Embryonic facial prominence (tissue), 1 donor: Measurements from ENCODE around the gene SLC22A7.
"Not testable (repeated sequence)": the region's sequence is repeated elsewhere in the genome, so short reads cannot be mapped to it uniquely, and the experiment has no call there.

Experiments
- DNase-seq: peaks from one replicate; pipeline ENCODE4 v3.0.0-alpha.2; 2016; ENCODE audit errors: extremely low spot score

SLC22A7 gene

DNA sequence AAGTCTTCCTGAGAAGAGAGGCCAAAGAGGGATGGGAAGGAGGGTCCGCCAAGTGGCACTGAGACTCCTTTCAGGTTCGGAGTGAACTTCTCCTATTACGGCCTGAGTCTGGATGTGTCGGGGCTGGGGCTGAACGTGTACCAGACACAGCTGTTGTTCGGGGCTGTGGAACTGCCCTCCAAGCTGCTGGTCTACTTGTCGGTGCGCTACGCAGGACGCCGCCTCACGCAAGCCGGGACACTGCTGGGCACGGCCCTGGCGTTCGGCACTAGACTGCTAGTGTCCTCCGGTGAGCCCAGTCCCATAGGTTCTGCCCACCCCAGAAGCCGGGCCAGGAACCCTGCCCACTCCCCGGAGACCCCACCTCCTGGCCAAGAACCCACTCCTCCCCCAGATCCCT, 4.1 kb downstream of the SLC22A7 start:
- DNase-seq = no peak

DNA sequence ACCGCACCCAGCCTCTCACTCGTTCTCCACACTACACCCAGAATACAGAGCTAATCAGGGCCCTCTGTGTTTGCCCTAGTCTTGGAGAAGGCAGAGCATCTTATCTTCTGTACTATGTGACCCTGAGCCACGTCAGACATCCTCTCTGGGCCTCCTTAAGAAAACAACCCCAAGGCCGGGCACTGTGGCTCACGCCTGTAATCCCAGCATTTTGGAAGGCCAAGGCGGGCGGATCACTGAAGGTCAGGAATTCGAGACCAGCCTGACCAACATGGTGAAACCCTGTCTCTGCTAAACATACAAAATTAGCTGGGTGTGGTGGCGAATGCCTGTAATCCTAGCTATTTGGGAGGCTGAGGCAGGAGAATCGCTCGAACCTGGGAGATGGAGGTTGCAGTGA, 4.9 kb downstream of the SLC22A7 start:
- not testable (repeated sequence) for DNase-seq

DNA sequence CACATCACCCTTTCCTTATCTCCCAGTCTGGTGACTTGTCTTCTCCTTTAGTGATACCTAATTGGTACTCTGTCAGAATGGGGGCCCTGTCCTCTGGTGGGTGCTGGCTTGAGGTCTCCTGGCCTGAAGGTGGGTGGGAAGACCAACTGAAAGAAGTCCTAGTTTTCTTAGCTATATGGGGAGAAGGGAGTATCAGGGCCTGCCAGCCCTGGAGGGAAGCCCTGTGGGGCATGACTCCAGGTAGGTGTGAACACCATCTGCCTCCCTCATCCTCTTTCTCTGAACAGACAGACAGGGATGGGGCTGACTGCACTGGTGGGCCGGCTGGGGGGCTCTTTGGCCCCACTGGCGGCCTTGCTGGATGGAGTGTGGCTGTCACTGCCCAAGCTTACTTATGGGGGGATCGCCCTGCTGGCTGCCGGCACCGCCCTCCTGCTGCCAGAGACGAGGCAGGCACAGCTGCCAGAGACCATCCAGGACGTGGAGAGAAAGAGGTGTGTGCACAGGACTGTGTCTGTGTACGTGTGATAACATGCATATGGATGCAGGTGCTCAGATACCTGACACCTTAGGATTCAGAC, 5.8 kb downstream of the SLC22A7 start:
- DNase-seq = no peak

DNA sequence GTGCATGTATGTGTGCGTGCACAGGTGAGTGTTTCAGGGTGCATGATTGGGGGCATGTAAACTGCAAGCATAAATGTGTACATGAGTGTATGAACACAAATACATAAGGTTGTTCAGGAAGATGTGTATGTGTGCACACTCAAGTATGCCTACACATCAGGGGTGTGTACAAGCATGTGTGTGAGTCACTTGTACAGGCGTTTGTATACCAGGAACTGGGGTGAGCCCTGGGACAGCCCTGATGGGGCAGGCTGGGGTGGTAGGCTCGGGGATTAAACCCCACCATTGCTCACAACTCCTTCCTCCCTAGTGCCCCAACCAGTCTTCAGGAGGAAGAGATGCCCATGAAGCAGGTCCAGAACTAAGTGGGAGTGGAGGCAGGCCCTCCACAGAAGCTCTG, 6.3 kb downstream of the SLC22A7 start:
- DNase-seq = no peak

DNA sequence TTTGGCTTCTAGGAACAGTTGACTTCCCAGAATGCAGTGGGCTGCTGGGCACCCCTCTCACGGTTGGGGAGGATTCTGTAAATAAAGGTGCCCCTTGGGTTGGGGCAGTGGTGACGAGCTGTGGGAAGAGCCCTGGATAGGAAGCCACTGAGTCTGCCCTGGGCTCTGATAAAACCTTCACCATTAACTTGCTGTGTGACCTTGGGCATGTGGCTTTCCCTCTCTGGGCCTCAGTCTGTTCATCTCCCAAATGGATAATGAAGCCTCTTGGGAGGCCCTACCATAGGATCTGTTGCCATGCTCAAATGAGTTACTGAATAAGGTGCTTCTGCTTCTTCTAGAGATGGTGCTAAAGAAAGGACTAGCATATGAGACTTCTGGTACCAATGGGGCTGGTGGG, 6.8 kb downstream of the SLC22A7 start:
- no peak for DNase-seq

DNA sequence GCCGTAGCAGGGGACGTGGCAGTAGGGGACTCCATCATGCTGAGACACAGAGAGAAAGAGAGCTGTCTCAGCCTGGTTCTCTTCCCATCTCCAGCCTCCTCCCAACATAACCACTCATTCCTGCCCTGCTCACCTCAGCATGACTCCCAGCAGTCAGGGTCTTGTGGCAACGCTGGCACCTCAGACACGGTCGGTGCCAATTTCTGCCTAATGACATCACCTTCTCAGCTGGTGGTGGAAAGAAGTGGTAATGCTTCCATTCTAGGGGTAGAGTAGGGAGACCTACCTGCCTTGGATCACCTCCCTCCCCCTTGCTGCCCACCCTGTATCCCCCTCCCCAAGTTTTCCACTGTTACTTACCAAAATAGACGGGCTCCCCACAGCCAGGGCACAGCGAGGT, 8.0 kb downstream of the SLC22A7 start:
- DNase-seq = no peak

DNA sequence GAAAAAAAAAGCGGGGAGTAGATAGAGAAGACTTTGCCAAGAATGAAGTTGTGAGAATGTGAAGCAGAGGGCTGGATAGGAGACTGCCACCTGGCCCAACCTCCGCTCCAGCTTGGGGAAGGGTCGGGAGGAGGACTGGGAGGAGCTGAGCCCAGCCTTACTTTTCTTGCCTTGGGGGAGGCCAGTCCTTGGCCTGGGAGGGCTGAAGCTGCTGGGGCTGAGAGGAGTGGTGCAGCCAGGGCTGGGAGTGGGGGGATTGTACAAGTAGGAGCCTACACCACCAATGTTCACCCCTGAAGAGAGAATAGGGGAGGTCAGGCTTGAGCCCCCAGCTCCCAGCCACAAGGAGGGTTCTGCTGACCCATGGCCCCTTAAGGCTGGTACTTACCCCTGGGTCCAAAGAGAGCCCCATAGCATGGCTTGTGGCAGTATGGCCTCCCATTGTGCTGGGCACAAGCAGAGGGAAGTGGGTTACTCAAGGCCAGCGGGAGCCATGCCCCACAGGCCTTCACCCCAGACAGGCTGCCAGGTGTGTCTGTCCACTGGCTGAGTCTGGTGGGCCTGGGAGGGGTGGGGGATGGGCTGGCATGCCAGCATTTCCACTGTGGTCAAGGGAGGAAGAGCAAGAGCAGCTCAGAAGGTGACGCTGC, 9.5 kb downstream of the SLC22A7 start:
- no peak for DNase-seq

DNA sequence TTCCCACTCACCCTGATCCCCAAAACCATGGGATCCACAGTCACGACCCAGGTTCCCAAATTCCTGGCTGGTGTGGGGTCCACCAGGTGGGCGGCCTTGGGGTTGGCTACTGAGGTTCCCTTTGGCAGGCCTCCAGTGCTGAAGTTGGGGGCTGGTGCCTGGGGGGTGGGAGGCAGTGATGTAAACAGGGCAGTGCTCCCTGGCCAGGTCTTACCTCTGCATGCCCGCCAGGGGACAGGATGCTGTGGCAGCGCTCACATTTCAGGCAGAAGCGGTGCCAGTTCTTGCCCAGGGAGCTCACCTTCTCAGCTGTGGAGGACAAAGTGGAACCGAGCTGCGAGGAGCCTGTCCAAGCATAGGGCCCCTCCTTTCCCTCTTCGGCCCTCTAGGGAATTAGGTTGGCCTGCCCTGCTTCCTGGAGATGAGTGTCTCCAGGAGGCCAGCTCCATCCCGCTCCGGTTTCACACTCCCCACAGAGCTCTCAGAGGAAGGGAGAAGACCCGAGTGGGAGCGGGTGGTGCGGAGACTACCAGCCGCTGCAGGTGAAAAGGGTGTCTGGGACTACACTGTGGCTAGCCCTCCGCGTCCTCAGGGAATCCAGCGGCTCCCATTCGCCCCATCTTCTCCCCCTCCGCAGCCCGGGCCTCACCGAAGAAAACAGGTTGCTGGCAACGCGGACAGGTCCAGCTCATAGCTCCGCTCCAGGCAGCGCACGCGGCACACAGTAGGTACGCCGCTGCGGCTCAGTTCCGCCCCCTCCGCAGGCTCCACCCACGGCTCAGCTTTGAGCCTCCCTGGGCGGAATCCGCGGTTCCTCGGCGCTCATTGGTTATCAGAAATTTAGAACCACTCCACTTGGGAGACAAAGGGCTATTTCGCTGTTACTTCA, 10.3 kb downstream of the SLC22A7 start, which contains the start of gene CRIP3:
TSS of gene CRIP3 (minus strand) at position 726 of the 889 bp plus-strand sequence. CDS start at position 692, 34 bp downstream.
- no peak for DNase-seq

DNA sequence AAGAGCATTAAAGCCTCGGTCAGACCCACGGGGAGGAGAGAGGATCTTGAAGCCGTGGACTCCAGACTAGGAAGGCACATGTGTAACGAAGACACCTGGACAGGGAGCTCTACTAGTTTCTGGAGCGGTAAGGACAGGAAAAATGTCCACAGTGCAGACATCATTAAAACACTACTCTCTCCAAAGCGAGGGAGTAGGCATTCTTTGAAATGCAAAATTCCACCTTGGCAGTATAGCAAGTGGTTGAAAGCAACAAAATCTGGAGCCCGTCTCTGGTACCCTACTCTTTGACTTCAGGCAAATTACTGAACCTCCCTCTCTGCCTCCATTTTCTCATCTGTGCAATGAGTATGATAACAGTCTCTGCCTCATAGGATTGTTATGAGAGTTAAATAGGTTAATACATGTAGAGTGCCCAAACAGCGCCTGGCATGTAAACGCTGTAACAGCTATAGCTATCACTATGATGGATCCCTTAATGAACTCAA, 11.0 kb downstream of the SLC22A7 start:
- DNase-seq = no peak

GRCh38 chr6:43310134-43310533, 12.1 kb downstream of the SLC22A7 start:
- DNase-seq = no peak

DNA sequence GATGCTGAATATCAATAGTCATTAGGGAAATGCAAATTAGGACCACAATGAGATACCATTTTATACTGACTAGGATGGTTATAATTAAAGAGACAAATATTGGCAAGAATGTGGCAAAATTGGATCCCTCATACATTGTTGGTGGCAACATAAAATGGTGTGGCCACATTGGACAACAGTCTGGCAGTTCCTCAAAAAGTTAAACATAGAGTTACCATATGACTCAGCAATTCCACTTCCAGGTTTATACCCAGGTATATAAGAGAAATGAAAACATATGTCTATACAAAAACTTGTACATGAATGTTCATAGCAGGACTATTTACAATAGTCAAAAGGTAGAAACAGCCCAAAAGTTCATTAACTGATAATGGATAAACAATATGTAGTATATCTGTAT, 12.6 kb downstream of the SLC22A7 start:
- DNase-seq = no peak

DNA sequence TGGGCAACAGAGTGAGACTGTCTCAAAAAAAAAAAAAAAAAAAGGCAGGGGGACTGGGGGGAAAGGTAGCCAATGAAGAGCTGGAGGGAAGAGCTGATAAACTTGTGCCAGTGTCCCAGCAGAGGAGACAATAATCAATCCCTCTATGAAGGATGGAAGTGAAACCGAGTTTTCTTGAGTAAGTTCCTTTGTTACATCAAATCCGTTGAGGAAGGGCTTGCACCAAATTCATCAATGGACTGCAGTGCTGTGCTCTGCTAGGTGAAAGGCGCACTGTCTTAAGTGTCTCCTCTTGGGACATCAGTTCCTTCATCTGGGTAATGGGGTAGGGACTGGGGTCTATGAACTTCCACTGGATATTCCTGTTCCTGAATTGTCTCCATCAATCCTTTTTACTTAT, 13.6 kb downstream of the SLC22A7 start:
- DNase-seq = no peak

DNA sequence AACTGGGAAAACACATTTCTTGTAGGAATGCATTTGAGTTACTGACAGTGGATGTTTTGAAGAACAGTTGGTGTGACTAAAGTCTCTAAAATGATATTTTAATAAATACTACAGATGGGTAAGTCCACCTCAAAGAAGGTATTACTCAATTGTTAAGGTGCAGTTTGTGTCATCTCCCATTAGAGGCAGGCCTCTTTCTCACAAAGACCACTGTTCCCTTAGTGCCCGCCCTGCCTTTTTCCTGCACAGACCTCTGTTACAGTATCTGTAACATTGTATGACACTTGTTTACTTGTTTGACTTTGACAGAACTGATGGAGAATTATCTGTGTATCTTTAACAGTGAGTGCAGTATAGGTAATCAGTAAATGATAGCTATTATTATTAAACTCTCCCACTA, 15.8 kb downstream of the SLC22A7 start:
- DNase-seq = no peak

GRCh38 chr6:43318011-43318410, 20.0 kb downstream of the SLC22A7 start:
- DNase-seq = no peak

DNA sequence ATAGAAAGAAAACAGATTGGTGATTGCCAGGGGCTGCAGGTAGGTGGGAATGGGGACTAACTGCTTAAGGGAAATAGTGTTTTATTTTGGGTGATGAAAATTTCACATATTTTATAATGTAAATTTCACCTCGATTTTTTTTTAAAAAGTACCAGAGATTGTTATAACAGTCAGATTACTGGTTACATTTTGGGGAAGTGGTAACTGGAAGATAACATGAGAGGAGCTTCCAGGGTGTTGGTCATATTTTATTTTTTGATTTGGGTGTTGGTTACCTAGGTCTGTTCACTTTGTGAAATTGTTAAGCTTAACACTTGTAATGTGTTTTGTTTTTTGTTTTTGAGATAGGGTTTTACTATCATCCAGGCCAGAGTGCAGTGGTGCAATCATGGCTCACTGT, 27.8 kb downstream of the SLC22A7 start:
- DNase-seq = no peak

DNA sequence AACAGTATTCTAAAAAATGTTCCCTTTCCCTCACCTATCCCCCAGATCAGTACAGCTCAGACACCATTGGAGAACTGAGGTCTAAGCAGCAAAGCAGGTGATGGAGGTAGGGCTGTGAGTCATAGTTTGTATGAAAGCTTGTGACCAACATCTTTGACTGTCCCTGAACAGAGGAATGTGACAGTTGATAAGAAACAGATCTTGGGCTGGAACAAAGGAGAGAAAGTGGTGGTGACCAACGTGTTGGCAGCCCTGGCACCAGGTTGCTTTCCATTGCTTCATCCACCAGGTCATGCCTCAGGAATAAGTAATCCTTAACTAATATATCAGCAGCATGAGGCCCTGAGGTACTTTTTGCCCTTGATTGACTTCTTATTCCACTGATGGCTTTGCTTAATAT, 30.5 kb downstream of the SLC22A7 start:
- DNase-seq = no peak

GRCh38 chr6:43331470-43331869, 33.4 kb downstream of the SLC22A7 start:
- no peak for DNase-seq

DNA sequence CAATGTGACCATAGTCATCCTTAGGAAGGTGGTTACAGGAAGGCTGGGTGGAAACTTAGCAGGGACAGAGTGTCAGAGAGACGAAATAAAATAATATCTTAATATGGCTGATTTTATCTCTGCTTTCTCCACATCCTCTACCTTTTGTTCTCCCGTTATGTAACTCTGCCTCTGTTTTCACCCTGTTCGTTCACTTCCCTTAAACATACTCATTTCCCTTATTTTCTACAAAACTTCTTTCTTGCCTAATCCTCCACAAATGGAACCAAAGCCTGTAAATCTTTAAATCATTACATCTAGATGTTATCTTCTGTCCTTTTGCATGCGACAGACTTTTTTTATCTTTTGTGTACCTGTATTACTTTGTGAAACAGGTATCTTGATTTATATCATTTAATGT, 33.8 kb downstream of the SLC22A7 start:
- no peak for DNase-seq

DNA sequence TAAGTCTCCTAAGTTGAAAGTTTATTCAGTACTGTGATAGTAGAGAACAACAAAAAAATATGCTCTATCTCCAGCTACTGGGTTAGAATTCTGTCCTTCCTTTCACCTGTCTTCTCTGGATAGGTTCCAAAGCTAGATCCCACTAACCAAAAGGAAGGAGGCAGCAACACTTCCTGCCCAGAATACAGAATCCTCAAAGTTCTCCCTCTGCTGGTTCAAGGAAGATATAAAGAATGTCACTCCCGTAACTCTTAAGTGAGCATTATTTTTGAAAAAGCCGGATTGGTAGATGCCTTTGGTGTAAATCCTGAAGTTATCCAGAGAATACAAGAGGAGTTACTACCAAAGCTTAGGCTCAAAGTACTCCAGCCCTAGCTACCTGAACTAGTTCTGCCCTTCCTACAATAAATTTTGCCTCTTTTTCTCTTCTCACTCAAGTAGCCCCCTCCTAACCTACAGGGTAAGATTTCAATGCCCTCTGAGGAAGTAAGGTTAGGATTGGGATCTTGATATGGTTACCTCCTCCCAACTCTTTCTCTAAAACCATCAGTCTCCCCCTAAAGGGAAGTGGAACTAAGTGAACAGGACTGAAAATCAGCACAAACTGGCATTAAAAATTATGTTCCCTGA, 36.5 kb downstream of the SLC22A7 start:
- no peak for DNase-seq

DNA sequence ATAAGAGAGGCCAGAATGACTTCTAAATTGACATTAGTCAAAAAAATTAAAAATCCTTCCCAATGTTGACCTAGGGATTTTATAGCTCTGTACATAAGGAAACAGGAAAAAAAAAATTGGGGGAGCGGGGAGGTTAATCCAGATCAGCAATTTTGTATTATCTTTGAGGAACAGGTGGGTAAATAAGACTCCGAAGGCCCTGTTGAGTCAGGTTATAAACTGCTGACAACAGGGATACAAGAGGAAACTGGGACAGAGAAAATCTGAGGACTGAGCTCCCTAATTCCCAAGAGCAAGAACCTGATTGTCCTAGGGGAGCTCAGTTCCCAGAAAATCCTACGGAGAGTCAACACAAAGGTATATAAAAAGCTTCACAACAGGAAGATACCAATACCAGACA, 37.4 kb downstream of the SLC22A7 start:
- DNase-seq = no peak

DNA sequence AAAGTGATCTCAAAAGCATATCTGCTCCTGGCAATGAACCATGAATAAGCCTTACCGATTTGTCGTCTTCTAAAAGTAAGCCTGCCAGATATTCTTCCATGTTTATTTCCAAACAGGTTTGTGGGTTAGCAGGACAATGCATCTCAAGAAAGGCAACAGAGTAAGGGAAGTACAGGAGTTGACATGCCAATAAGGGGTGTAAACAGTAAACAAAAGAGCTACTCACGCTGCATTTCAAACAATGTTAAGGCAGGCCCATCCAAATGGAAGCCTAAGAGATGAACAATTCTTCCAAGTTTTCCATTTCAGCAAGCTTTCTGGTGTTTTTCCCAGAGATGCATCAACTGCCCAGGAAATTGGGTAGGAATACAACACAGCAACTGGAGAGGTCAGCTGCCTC, 38.3 kb downstream of the SLC22A7 start:
- DNase-seq = no peak

GRCh38 chr6:43338243-43338642, 40.2 kb downstream of the SLC22A7 start:
- DNase-seq = no peak
